GM18909 (cell line): Measurements from ENCODE around the gene CREB5.

Experiments used
- ATAC-seq: cut with Tn5 transposase; IDR thresholded peaks from one replicate; pipeline ENCODE4 v1.9.1; 2021; ENCODE audit warnings: mild to moderate bottlenecking; ENCODE audit not compliant: unreplicated experiment, poor library complexity

CREB5 gene

DNA sequence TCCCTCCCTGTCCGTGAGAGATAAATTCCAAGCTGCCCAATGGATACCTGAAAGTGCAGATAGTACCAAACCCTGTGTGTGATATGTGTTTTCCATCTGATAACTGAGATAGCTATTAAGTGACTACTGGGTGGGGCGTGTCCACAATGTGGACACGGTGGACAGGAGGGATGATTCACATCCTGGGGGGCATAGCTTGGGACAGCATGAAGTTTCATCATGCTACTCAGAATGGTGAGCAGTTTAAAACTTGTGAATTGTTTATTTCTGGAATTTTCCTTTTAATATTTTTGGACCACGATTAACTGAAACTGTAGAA, 158.6 kb downstream of the CREB5 start:
- ATAC-seq = no peak

DNA sequence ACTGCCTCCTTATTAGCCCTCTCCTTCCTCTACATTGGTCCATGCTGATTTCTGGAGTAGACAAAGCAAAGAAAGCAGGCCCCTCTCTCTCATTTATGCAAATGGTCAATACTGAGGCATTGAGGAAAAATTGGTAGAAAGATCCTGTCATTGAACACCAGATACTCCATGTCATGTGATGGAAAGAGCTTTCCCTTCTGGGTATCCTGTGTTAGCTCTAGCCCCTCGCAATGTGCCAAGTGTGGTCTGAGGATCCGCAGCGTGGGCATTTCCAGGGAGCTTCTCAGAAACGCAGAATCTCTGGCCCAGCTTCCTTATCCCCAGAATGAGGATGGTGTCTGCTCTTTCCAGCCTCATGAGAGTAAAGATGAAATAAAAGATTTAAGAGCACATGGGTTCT, 159.1 kb downstream of the CREB5 start:
- no peak for ATAC-seq

DNA sequence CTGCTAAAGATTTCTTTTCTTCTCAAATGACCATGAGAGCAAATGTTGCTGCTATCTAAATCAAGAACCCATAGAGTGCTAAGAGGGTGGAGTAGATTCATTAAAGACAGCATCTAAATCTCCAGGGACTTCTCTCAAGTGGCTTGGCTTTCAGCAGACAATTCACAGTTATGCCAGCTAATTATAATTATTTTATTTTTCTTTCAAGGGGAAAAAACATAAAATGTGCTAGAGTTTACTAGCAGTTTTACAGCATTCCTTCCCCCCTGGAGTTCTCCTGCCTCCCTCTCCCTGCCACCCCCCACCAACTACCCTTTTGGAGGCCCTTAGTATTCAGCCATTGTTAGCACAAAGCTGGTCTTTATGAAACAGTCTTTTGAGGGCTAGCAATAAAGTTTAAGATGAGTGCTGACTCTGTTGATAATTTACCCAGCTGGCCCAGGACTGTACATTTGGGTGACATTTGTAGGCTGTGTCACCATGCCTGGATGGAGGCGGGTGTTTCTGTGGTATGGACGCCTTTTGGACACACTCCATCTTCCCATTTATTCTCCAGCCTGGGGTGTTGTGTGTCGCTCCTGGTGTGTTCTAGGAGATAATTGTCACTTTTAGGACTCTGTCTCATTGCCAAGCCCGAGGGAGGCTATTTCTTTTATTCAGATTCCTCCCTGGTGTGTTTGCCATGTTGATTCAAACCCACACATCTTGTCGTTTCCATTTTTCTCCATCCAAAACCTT, 160.2 kb downstream of the CREB5 start:
- no peak for ATAC-seq

DNA sequence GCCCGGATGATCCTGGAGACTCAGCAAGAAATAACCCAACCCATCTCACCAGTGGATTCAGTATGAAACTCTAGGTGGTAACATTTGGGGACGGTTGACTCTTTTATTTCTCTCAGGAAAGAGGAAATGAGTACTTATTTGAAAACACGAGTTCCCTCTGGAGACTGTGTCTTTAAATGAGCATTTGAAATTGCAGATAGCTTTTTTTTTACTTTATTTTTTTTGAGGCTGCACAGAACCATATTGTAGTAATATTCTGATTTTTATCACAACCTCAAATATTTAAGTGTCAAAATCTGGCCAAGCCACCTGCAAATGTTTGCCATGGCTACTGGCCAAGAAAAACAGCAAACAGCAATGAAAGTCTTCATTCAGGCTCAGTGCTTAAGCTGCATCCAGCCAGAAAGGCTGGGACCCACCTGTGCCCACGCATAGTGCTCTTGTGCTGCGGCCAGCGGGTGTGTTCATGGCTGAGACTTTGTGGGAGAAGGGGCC, 160.8 kb downstream of the CREB5 start:
- ATAC-seq = no peak

DNA sequence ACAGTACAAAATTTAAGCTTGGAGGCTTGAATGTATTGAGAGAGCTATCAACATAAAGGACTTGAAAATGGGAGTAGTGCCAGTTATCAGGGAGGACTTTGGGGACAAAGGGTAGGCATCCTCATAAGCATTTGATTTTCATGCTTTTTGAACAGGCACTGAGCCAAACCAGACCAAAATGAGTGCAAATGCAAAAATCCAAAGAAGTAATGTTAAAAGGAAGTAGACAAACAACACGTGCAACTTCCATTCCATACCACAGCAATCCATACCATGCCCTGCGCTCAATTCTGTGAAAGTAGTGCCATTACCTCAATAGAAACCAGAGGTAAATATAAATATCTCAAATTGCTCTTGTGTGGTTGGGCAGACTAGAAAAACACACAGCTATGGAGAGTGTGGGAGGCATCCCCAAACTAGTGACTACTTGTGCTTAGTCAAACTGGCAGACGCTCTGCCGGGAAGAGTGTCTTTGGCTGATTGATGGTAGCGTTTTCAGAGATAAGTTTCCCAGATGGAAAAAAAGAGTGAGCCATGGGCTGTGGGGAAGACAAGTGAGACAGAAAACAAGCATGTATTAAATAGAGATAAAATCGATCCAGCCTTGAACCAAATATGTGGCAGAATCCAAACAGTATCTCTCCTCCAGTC, 161.5 kb downstream of the CREB5 start:
- ATAC-seq = no peak

DNA sequence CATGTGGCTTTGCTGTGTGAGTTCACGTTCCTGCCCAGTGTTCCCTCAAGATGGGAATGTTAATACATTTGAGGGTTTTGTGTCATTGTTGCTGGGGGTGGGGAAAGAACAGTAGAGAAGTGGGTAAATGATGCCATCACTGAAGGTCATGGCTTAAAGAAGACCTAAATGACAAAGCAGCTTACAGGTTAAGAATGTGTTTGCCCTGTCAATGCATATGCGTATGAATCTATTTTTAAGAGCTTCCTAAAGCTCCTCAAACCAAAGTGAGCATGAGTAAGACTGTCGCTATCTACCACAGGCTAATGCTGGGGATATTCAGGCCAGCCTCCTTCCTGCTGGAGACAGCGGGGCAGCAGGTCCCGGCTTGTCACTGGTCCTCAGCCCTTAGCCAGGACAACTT, 162.9 kb downstream of the CREB5 start:
- no peak for ATAC-seq

DNA sequence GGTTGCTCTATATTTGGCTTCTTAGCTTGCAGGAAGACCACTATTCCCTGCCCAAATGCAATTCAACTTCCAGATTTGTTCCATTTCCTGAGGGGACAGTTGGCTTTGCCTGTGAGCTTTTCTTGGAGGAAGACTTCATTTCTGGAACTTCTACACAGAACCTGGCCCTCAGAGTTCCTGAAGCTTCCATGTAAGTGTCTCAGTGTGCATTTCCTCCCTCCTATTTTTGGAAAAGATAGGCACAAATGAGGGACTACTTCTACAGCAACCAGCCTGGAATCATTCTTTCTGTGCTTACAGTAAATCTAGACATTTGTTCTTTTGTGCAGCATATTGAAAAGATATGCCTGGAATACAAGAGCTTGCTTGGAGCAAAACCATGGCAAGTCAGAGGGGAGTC, 164.3 kb downstream of the CREB5 start:
- no peak for ATAC-seq

DNA sequence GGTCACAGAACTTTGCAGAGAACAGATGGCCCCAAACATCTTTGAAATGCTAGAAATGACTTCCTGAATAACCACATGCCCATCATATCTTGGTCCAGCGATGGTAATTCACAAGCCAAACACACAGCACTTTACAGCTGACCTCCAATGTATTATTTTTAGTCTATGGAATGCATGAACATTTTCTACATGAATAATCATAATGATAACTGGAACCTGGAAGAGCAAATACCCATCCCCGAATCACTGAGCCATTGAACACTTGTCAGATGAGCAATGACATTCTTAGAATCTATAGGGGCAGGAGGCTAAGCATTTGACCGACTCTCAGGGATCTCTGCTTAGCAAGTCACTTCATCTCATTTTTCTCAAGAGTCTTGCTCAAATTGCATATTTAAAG, 167.3 kb downstream of the CREB5 start:
- ATAC-seq = no peak

DNA sequence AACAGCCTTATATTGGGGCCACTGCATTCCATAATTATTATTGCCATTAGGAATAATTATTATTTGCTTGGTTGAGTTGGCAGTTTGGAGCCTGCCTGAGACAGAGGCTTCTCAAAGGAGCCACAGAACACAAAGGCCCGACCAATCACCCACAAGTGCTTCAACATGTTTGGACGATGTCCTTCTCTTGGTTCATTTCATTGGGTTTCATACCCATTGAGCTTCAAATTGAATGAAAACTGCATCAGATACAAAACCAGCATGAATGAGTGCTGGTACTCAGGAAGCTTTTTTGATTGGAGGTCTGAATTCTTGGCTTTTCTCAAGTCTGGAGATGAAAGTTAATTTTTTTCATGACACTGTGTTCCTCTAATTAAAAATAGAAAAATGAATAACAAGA, 168.3 kb downstream of the CREB5 start:
- no peak for ATAC-seq

DNA sequence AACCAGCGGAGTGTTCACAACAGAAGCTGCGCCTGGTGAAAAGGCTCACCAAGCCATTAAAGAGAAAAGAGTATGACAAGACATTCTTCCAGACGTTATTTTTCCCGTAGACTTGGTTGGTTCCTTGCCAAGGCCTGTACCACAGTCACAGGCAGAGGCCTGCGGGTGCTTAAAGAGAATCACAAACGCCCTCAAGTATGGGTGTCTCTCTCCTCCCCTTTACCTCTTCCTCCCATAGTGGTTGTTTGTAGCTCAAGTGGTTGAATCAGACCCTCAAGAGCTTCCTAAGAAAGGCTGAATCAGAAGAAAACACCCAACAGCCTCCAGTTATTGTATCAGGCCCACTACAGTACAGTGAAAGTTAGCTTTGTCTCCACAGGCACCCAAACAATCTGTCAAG, 169.0 kb downstream of the CREB5 start:
- ATAC-seq = no peak

DNA sequence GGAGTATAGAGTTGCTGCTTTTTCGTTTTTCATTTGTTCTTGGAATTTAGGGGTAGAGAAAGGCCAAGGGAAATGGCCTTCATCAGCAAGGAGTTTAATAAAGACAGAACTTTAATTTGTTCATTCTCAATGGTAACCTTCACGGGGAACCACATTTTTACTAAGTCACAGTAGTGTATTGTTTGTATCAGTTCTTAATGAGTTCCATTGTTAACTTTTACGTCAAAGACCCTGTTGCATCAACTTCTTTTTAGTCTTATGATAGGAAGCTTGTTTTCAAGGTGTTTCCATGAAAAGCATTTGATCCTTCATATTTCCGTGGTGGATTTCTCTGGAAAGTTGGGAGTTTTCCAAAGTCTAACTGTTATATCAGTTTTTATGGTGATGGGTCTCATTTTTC, 169.9 kb downstream of the CREB5 start:
- no peak for ATAC-seq

DNA sequence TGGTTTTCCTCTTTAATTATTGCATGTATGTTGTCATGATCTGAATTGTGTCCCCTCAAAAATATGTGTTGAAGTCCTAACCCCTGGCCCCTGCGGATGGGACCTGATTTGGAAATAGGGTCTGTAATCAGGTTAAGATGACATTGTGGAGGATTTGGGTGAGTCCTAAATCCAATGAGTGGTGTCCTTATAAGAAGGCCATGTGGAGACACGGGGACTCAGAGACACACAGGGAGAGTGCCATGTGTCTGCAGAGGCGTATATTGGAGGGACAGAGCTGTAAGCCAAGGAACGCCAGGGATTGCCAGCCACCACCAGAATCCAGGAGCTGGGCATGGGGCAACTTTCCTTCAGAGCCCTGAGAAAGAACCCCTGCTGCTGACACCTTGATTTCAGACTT, 171.9 kb downstream of the CREB5 start:
- no peak for ATAC-seq

DNA sequence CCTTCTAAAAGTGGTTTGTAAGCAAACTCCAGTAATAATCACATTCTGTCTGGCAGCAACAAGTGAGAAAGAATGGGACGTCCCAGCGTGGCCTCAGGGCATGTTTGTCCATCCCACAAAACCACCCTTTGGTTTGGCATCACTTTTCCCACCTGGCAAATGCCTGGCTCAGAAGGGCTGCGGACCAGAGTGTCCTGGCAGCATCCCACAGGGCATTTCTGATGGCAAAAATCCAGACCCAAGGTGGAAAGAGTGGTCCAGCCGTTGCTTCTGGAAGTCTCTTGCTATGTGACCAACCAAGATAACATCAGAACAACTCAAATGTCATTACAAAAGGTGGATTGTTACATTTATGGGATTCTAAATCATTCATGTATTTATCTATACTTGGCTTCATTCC, 174.4 kb downstream of the CREB5 start:
- no peak for ATAC-seq

DNA sequence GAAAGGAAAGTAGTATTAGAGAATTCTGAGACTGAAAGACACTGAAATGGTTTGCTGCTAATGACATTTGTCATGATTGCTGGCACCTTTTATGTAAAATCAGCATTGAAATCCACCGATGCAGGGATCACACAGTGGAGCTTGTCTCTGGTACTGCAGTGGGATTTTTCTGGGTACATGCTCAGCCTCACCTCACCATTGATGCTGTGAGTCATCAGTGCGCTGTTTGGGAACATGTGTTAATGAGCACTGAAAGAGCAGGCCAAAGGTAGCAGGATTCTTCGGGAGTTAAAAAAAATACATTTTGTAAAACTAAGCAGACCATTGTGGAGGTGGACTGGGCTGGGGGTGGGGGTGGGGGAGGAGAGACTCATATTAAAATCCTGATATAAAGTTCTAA, 174.9 kb downstream of the CREB5 start:
- ATAC-seq = no peak

DNA sequence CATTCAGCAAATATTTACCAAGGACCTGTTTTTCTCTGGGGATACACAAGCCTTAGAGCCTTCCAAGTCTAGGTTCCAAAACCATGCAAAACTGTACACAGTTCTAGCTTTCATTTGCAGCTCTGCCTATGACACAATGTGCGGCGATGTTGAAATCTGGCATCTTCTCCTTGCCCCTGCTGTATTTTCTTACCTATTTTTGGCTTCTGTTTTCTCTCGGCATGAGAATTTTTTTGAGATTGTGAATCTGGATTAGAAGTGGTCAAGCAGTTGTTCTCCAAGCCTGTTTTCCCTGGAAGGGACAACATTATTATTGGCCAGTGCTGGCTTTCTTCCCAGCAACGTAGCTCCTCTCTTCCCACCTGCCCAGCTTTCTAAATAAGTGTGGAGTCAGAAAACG, 176.3 kb downstream of the CREB5 start:
- ATAC-seq = no peak

DNA sequence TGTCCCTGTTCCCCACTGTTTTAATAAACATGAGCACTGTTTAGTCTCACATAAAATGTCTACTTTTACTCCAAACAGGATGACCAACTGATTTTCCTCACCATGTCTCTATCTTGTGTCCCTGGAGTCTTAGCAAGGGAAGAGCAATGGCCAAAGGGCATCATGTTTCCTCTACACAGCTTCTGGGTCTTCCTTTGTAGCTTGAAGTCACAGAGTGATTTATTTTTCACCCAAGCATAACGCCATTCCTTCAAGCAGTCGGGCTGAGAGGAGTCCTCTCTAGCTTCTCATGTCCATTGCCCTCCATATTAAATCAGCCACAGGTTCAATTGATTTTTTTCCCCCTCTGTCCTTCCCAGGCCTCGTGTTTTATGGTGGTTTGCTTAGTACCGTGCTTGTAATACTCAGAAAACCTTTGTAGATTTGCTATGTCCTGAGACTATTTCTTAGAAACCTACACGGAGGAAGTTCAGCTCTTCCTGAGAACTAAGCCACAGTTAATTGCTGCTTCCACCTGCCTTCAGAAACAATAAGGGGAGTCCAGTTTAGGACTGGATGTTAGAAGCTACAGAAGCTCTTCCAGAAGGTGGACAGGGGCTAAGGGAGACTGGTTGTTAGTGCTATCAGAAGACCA, 178.8 kb downstream of the CREB5 start:
- no peak for ATAC-seq

DNA sequence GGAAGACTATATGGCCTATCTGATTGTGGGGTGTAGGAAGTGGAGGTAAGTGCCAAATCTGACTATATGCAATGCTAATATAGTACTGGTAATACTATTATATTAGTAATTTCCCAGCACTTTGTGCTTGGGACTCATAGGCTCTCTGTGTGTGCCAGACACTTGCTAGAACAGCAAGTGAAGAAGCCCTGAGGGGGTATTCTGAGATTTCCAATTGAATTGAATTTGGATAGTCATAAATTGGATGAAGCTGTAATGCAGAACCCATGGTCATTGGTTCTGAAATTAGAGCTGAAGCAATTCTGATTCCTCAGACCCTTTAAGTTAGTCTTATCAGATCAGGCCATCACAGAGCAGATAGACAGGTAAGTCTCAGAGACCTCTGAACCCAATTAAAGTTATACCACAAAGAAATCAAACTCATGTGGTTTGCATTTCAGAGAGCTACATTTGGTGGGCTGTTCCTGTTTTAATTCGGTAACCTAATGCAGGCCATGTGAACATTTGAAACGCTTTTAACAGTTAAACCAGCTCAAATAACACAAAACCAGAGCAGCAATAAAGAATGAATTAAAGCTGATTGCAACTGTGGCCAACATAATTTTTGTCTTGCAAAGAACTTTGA, 179.5 kb downstream of the CREB5 start:
- no peak for ATAC-seq

DNA sequence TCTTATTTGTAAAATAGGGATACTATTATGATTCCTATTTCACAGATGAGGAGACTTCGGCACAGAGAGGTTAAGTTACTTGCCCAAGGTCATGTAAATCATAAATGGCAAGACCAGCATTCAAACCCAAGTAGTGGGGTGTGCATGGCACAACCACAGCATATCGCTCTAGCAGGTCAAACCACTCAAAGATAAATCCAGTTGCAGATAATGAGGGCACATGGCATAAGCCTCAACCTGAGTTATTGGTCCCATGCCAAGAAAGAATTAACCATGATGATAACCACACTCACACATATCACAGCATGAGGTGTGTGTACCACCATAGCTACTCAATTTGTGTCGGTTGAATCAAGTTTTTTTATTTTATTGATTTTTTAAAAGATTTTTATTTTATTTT, 180.5 kb downstream of the CREB5 start:
- ATAC-seq = no peak

DNA sequence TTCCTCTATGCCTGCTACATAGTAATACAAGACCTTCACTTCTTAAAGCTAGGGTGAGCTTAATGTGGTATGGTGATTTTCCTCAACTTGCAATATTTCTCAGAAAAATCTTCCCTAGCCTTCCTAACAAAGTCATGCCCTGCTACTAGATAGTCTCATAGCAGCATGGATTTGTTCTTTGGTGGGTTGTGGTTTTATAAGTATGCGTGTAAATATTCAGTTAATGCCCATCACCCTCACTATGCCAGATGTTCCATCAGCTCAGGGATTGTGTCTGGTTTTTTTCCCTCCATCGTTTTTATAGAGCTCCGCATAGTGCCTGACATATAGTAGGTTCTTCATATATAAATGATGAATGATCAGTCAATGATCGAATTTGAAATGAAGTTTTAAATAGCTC, 182.8 kb downstream of the CREB5 start:
- no peak for ATAC-seq

DNA sequence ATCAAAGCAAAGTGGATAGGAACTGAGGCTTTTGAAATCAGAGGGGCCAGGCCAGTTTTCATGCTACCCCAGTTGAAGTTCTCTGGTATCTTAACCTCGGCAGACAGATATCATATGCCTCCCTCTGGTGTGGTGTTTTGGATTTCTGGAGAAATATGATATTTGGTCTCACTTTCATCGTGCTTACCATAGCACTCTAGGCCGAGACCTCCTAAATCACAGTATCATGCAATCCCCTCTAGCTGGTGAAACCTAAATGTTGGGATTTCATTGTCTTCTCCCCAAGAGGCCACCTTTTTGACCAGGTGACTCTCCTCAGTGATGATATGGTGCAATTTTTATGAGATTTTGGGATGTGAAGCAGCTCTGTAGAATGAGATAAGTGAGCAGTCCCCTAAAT, 183.5 kb downstream of the CREB5 start:
- no peak for ATAC-seq

DNA sequence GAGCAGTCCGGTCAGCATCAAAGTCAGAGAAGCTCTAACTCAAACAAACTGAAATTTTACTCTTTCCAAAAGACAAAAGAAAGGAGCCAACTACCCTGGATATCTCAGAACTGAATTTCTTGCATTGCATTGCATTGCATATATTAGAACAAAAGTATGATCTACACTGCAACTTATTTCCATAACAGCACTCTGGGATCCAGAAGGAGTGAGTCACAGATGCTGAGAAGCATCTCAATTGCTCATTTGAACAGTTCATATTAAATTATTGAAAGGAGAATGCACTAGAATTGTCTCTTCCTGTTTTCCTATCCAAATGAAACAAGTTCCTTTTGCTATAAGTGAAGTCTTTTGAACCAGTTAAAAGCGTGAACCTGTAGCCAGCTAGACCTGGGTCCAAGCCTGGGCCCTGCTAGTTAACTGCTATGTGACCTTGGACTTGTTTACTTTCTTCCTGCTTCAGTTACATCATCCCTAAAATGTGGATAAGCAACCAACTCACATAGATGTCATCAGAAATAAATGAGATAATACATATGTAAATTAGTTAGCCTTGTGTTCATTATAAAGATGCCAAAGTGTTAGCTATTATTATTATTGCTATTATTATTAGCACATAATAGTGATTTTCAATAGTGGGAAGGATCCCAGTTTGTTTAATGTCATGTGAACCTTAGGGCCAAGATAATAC, 184.1 kb downstream of the CREB5 start:
- no peak for ATAC-seq
